Iris pigment epithelial cell (primary cell): ENCODE results near the gene WDR47.

Experiments used
- DNase-seq: peaks from one replicate; pipeline ENCODE4 v3.0.0-alpha.2; 2011; ENCODE audit warnings: low read depth

Gene WDR47

DNA sequence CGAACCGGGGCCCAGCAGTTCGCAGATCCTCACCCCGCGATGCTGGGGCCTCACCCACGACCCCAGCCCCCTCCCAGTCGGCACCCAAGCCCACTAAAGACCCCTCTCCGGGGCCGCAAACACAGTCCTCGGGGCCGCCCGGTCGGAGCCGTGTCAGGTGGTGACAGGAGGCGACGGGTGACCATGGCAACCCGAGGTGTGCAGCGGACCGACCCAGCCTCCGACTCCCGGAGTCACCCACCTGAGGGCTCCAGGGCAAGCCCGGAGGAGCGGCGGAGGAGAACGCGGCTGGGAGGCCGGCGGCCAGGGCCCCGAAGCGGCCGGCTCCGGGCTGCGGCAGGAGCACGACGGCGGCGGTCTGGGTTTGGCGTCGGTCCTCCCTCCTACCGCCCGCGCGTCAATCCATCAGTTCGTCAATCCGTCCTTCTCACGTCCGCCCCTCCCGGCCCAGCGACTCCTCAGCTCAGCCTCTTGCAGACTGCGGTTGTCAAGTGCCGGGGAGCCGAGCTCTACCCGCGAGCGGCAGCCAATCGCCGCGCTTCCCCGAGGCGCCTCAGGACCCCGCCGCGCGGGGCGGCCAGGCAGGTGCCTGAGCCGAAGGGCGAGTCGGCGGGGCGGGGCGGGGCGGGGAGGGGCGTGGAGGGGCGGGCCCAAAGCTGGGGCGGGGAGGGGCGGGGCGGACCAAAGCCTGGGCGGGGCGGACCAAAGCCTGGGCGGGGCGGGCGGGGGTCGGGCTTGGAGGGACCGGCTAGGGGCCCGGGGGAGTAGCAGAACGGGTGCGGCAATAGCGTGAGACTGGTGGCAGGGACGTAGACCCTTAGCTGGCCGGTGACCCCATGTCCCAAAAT is at the start of gene WDR47:
TSS of gene WDR47 (minus strand) at position 482 of the 848 bp plus-strand sequence. CDS start 18,590 bp downstream, outside the sequence.
- peak; percentile 99 for DNase-seq

DNA sequence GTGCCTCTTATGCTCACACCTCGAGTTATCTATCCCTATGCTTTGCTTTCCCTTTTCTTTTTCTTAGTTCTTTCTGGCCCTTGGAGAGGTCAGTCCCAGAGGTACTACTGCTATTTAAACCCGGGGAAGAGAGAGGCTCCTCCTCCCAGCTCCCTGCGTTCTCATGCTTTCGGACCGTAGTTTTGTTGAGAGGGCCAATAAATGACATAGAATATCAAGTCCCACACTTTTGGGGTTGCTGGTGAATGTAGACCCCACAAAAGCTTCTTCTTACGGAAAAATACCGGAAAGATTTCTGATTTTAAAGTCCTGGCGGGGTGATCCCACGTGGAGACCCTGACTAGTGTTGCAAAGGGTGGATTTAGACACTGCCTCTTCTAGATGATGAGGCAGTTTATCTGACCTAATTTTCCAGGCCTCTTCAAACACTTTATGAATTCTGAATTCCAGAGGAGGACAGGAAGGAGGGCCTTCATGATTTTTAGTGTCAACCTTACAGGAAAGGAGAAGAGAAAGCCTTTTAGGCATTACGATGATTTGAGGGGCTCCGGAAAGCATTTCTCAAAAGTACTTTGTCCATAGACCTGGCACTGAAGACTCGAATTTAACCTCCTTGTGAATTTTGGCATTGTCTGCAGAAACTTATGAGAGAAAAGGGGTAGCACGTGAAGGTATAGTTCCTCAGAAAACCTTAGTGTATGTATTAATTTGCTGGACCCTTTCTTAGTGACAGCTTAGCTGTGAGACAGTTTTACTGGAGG is 49.4 kb upstream of the WDR47 start:
- DNase-seq = peak; percentile 68

DNA sequence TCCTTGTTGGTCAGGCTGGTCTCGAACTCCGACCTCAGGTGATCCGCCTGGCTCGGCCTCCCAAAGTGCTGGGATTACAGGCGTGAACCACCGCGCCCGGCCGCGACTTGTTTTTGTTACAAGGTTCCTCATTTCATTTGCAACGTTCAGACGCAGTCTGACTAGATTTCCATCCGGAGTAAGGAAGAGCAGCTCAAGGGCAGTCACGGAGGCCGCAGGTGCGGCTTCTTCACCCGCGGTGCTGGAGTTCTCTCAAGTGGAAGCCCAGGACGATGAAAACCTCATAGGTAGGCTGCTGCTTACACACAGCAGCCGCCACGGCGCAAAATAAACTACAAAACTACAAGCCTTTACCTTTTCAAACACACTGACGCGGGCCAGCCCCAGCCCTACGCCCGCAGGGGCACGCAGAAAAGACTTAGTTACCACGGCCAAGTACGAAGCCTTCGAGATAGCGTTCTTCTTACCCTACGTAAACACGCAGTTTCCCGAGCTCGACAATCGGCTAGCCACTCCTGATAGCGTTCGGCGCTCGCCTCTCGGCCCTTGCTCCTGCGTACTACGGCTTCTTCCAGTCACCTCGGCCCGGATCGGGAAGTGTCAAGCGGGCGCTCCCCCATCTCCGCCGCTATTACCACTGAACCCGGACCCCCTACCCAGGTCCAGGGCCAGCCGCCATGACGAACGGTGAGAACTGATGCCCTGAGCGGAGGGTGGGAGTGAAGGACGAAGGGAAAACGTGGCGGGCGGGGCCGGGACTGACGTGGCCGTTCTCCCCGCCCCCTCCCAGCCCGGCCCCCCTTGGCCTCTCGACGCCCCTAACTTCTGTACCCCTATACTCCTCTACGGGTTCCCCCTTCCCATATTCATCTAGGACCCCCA is 48.5 kb upstream of the WDR47 start, which contains the start of gene TMEM167B:
TSS of gene TMEM167B (plus strand) at position 569 of the 882 bp plus-strand sequence. CDS start at position 678, 109 bp downstream.
- peak; percentile 99 for DNase-seq

DNA sequence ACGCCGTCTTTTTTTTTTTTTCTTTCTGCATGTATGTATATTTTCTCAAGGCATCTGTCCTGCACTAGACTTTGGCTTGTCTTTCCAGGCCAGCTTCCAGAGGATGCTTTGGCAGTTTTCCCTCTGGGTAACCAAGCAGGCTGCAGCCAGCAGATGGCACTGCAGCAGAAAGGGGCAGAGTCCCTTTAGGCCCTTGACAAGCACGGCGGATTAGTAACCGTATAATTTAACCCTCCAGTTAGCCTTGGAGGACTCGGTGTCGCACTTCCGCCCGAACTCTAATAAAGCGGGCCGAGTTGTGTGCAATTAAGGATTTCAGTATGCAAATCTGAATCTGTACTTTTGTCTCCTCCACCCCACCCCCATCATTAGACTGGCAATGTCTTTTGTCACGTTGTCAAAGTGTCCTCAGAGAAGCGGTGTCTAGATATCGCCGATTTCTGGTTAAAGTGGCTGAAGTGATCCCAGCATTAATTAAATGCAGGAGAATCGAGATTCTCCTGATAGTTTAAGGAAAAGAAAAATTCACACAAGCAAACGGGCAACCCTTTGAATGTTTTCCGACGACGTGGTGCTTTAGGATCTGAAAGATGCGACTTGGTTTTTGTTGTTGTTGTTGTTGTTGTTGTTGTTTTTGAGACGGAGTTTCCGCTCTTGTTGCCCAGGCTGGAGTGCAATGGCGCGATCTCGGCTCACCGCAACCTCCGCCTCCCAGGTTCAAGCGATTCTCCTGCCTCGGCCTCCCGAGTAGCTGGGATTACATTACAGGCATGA is 47.5 kb upstream of the WDR47 start:
- peak; percentile 58 for DNase-seq

DNA sequence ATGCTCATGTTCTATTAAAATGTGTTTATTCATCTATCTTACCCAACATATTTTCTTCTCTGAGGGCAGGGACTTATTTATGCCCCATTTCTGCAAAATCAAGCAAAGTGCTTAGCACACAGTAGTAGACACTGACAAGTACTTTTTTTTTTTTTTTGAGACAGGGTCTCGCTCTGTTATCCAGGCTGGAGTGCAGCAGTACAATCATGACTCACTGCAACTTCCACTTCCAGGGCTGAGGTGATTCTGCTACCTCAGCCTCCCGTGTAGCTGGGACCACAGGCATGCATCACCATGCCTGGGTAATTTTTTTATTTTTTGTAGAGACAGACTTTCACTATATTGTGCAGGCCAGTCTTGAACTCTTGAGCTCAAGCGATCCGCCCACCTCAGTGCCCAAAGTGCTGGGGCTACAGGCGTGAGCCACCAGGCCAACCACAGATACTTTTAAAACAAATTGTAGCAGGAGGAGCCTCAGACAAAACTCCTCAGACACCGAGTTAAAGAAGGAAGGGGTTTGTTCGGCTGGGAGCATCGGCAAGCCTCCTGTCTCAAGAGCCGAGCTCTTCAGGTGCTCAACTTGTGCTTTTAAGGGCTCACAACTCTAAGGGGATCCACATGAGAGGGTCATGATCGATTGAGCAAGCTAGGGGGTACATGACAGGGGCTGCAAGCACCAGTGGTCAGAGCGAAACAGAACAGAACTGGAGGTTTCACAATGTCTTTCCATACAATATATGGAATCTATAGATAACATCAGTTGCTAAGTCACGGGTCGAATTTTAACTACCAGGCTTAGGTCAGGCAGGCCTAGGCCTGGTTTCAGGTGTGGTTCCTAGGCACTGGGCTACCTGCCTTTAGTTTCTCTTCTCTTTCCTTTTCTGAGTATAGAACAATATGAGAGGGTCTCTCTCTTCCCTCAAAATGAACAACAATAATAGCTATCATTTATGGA is 42.9 kb upstream of the WDR47 start:
- DNase-seq = peak; percentile 39

DNA sequence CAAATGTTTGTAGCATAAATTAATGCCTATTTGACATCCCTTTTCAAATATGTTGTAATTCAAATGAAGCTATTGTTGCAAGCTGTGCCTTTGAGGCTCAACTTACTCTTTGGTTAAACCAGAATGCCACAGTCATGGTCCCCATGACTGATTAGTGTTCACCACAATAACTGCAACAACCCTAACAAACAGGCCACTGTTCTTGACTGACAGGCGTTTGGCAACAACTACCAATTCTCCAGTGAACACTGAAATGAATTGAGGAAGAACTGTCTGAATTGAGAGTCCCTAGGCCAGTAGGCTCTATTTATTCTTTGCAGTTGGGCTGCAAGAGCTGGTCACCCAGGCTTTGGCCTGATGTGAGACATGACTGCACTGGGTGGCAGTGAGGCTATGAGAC is 42.0 kb upstream of the WDR47 start:
- no peak for DNase-seq

DNA sequence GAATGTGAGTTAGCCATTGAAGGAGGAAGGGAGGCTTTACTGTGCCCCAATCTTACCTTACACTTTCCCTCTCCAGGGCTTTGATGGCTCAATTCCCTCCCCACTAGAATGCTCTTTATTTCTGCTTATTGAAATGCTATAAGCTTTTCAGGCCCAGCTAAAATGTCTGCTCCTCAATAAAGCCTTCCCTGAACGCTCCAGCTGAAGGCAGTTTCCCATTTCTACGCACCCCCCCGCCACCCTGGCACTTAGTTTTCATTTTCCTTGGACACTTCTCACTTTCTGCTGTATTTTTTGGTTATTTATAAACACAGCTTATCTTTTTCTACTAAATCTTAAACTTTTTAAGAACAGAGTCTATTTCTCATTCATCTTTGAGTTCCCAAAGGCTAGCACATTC is 41.6 kb upstream of the WDR47 start:
- DNase-seq = no peak

DNA sequence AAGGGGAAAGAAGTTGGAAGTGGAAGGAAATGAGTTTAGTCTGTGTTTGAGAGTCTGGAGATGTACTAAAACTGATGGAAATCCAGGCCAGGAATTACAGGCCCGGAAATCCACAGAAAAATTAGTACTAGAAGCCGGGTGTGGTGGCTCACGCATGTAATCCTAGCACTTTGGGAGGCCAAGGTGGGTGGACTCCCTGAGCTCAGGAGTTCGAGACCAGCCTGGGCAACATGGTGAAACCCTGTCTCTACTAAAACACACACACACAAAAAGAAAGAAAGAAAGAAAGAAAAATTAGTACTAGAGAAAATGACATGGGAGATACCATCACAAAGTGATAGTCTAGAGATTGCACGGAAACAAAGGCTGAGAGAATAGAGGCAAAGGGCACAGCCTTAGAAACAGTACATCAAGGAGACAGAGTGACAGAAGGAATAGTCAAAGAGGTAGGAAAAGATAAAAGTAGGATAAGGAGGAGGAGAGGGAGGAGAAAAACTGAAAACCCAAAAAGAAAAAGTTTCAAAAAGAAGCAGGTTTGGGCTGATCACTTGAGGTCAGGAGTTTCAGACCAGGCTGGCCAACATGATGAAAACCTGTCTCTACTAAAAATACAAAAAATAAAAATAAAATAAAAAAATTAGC is 38.7 kb upstream of the WDR47 start:
- no peak for DNase-seq

DNA sequence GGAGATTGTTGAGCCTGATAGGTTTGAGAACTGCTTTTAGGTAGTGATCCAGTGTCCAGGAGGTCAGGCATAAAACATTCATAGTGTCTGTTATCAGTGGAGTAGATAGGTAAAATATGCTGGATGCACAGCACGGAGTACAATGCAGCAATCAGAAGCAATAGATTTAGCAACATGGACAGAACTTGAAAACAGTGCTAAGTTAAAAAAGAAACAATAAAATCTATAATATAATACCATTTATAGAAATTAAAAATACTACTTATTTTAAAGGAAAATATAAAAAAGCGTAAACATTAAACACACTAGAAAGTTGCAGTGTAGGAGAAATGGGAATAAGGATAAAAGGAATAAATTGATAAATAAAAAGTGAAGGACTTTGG is 37.3 kb upstream of the WDR47 start:
- DNase-seq = no peak

DNA sequence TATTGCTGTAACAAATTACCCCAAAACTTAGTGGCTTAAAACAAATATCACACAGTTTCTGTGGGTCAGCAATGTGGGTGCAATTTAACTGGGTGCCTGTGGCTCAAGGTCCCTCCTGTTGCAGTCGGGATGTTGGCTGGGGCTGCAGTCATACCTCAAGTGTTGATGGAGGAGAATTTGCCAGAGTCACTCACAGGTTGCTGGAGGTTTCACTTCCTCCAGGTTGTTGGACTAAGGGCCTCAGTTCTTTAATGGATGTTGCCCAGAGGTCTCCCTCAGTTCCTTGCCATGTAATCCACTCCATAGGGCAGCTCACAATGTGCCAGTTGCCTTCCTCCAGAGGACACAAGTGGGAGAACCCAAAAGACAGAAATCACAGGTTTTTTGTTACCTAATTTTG is 36.4 kb upstream of the WDR47 start:
- DNase-seq = no peak

DNA sequence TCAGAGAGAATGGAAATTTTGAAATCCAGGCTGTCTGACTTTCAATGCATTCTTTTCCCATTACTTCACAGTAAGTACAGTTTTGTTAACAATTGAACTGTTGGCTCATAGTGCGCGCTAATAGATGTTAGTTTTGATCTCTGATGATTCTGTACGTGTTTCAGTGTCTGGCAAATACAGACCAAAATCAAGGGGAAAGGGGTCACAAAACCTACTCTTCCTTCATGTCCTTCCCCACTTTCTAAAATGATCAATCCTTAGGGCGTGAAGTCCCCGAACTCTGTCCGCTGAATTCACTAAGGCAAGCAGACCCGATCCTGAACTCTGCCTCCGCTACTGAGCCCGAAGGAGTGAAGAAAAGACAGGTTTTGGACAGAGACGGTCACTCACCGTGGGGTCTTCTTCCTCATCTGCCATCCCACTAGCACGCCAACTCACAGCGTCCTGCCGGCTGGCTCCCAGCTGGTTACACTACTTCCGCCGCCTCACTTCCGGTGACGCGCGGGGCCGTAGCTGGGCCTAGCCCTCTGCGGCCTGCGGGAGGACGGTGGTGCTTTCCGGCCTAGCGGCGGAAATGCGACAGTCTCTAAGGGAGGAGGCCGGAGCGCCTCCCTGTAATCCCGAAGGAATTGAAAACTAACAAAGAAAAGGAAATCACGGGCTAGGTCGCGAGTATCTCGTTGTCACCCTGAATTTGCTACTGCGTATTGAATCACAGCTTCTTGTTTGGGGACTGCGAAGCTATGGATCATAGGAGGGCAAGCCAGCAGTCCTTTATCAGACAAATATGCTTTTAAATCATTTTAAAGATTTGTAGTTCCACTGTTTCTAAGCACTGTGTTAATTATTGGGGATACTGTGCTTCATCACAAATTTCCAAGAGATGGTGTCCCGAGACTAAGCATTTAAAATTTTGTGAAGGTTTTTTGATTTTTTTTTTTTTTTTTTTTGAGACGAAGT is 33.9 kb upstream of the WDR47 start, which contains the start of gene TAF13:
TSS of gene TAF13 (minus strand) at position 473 of the 960 bp plus-strand sequence. CDS start at position 417, 56 bp downstream.
- peak; percentile 97 for DNase-seq

DNA sequence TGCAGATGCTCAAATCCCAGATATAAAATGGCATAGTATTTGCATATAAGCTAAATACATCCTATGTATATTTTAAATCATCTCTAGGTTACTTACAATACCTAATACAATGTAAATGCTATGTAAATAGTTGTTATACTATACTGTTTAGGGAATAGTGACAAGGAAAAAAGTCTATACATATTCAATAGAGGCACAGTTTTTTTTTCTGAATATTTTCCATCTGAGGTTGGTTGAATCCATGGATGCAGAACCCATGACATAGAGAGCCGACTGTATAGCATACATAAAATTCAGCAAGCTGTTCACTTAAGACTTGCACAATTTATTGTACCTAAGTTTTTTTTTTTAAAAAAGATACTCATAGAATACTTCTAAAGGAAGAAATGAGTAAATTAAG is 27.4 kb upstream of the WDR47 start:
- DNase-seq = no peak

DNA sequence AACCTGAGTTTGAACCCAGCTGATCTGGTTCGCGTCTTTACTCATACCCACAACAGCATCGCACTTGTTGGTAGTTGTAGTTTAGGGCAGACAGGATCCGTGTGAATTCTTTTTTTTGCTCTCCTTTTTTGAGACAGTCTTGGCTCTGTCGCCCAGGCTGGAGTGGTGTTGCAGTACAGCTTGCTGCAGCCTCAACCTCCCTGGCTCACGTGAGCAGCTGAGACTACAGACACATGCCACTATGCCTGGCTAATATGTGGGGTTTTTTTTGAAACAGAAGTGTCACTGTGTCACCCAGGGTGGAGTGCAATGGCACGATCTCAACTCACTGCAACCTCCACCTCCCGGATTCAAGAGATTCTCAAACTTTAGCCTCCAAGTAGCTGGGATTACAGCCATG is 26.0 kb upstream of the WDR47 start:
- DNase-seq = no peak

DNA sequence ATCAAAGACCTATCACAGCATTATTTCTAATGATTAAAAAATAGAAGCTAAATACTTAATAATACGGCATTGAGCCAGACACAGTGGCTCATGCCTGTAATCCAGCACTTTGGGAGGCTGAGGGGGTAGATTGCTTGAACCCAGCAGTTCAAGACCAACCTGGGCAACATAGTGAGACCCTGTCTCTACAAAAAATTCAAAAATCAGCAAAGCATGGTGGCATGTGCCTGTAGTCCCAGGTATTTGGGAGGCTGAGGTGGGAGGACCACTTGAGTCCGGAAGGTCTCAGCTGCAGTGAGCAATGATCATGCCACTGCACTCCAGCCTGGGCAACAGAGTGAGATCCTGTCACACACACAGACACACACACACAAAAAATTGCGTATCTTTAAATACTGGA is 23.2 kb upstream of the WDR47 start:
- no peak for DNase-seq

DNA sequence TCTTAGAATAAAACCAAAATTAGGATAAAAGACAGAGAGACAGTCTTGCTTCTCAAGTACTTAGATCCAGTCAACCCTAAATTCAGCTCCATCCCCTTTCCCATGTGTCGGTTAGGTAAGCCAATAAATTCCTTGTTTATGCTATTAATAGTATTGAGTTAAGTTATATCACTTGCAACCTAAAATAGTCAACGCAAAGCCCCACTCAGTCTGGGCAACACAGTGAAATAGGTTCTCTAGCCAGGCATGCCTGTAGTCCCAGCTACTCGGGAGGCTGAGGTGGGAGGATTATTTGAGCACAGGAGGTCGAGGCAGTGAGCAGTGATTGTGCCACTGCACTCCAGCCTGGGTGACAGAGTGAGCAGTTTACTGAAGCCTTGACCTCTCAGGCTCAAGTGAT is 19.3 kb upstream of the WDR47 start:
- no peak for DNase-seq

DNA sequence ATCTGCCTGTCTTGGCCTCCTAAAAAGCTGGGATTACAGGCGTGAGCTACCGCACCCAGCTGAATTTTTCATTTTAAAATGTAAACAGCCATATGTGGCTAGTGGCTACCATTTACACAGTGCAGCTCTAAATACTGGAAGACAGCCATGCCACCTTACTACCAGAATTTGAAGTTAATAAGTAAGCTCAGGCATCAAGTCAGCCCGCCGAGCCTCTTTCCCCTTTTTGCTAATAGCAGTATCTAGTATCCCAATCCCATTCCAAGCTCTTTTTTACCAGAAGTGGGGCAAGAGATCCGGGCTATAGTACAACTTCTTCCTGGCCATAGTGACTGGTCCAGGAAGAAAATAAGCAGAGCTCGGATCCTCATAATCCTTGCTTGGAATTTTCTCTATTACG is 18.8 kb upstream of the WDR47 start:
- no peak for DNase-seq

DNA sequence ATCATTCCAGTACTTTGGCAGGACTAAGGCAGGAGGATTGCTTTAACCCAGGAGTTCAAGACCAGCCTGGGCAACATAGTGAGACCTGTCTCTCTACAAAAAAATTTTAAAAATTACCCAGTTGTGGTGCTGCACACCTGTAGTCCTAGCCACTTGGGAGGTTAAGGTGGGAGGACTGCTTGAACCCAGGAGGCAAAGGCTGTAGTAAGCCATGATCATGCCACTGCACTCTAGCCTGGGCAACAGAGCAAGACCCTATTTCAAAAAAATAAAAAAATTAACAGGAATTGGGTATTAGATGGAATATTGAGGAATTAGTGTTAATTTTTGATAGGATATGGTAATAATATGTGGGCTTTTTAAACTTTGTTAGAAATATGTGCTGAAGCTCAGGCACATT is 17.1 kb upstream of the WDR47 start:
- no peak for DNase-seq

DNA sequence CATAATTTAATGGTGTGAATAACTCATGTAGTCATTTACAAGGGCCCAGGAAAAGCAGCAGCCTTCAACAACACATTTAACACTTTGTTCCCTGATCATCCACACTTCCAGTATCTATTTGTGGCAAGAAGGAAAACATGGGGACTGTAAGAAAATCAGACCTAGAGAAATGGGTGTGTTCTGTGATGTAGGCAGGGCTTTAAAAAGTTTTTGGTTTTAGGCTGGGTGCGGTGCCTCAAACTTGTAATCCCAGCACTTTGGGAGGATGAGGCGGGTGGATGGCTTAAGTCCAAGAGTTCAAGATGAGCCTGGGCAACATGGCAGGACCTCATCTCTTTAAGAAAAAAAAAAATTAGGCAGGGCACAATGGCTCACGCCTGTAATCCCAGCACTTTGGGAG is 14.2 kb upstream of the WDR47 start:
- no peak for DNase-seq
